Measurements from ENCODE around the gene RASGRP4. TPM values are rescaled to one million over a fixed set of nuclear protein-coding genes. Genes with fewer than 3 reads are reported as not detected.

The RASGRP4 gene
- total RNA-seq, 4 donors from 2014 or later: 3.1 to 11.7 (median 5.3) TPM

DNA sequence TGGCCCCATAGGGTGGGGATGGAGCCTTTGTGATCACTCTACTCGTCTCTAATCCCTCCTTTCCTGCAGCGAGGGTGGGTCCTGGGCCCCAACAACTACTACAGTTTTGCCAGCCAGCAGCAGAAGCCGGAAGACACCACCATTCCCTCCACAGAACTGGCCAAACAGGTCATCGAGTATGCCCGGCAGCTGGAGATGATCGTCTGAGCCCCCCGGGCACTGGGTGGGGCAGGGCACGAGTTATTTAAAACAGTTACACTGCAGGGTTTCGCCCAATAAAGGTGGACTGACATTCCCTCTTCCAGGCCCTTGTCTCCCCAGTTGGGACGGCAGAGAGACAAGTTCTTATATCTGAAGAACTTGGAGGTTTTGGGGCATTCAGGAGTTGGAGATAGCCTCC is 42.8 kb downstream of the RASGRP4 start:
- Histone ChIP-seq H3K4me1 (peaks cover 0 to 25% (median 16%) of the 10 kb centered on the region in 4 donors), H3K27ac (no peak overlapping the region), H3K9me3 (no peaks in the 10 kb centered on the region), H3K4me3 (no peak overlapping the region), H3K36me3 (peaks cover 15 to 78% (median 29%) of the 10 kb centered on the region in 3 donors), H3K27me3 (peaks cover 0 to 14% of the 10 kb centered on the region in 2 donors)
- TF ChIP-seq EP300 (IDR thresholded peaks at IDR 0.05): no peak
- TF ChIP-seq POLR2A (IDR thresholded peaks at IDR 0.05): no peak
- TF ChIP-seq, protein P1, sequence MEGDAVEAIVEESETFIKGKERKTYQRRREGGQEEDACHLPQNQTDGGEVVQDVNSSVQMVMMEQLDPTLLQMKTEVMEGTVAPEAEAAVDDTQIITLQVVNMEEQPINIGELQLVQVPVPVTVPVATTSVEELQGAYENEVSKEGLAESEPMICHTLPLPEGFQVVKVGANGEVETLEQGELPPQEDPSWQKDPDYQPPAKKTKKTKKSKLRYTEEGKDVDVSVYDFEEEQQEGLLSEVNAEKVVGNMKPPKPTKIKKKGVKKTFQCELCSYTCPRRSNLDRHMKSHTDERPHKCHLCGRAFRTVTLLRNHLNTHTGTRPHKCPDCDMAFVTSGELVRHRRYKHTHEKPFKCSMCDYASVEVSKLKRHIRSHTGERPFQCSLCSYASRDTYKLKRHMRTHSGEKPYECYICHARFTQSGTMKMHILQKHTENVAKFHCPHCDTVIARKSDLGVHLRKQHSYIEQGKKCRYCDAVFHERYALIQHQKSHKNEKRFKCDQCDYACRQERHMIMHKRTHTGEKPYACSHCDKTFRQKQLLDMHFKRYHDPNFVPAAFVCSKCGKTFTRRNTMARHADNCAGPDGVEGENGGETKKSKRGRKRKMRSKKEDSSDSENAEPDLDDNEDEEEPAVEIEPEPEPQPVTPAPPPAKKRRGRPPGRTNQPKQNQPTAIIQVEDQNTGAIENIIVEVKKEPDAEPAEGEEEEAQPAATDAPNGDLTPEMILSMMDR (IDR thresholded peaks at IDR 0.05): no peak
- DNase-seq (ENCODE audit: low spot score in 2 of 2): no peak
- WGBS, 2 donors: 83 to 89% methylated on average over 10 of the region's 10 CpGs

DNA sequence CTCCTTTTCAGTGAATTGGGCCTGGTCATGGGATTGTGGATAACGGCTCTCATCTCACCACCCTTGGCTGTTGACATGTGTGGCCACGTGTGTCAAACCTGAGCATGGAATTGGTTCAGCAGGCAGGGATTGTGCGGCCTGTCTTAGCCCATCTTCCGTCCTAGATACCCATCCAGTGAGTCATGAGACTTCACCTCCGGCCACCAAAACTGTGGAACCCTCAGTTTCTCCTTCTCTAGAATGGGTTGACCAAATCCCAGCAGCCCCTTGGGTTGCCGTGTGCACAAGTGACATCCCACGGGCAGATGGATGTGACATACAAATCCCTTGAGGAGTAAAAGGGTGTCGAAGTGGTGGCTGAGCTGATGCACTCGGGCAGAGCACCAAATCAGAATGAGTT is 44.9 kb downstream of the RASGRP4 start:
- Histone ChIP-seq H3K36me3 (peaks cover 15 to 99% (median 29%) of the 10 kb centered on the region in 3 donors), H3K9me3 (no peaks in the 10 kb centered on the region), H3K27ac (no peak overlapping the region), H3K27me3 (peaks cover 0 to 6% of the 10 kb centered on the region in 2 donors), H3K4me1 (peaks cover 0 to 20% (median 7%) of the 10 kb centered on the region in 4 donors), H3K4me3 (no peak overlapping the region)
- TF ChIP-seq, protein P1 (IDR thresholded peaks at IDR 0.05): no peak
- no peak for TF ChIP-seq EP300 (IDR thresholded peaks at IDR 0.05)
- no peak for TF ChIP-seq POLR2A (IDR thresholded peaks at IDR 0.05)
- WGBS, 2 donors: 91 to 93% methylated on average over 9 of the region's 9 CpGs
- DNase-seq (ENCODE audit: low spot score in 2 of 2): no peak

DNA sequence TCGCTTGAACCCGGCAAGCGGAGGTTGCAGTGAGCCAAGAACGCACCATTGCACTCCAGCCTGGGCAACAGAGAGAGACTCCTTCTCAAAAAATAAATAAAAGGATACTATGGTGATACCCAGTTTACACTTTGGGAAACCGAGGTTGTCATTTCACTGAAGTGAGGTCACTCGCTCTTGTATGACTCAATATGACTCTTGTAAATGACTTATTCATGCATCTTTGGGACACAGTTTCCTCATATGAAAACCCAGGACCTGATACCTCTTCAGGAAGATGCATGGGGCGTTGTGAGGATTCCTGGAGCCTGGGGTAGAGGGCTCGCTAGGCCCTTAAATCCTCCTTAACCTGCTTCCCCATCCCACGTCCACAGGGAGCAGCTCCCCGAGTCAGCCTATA is 47.2 kb downstream of the RASGRP4 start:
- Histone ChIP-seq H3K27ac (no peak overlapping the region), H3K4me3 (no peak overlapping the region), H3K36me3 (peaks cover 15 to 79% (median 28%) of the 10 kb centered on the region in 3 donors), H3K4me1 (peaks cover 0 to 25% (median 16%) of the 10 kb centered on the region in 4 donors), H3K9me3 (no peaks in the 10 kb centered on the region), H3K27me3 (no peaks in the 10 kb centered on the region)
- WGBS, 2 donors: 89 to 92% methylated on average over 10 of the region's 10 CpGs
- DNase-seq (ENCODE audit: low spot score in 2 of 2): no peak
- no peak for TF ChIP-seq POLR2A (IDR thresholded peaks at IDR 0.05)
- TF ChIP-seq, protein P1 (IDR thresholded peaks at IDR 0.05): no peak
- no peak for TF ChIP-seq EP300 (IDR thresholded peaks at IDR 0.05)

DNA sequence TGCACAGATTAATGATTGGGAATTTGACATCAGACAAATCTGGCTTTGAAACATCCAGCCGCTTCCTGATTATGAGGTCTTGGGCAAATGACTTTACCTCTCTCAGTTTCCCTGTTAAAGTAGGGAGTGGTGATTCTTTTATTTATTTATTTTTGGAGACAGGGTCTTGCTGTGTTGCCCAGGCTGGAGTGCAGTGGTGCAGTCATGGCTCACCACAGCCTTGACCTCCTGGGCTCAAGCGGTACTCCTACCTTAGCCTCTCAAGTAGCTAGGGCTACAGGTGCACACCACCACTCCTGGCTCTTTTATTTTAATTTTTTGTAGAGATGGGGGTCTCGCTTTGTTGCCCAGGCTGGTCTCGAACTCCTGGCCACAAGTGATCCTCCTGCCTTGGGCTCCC is 49.0 kb downstream of the RASGRP4 start:
- no peak overlapping the region for H3K27ac ChIP-seq
- no peak overlapping the region for H3K4me3 ChIP-seq
- peaks cover 11 to 61% (median 12%) of the 10 kb centered on the region in 3 donors for H3K36me3 ChIP-seq
- 98 to 99% methylated on average over 4 of the region's 4 CpGs for WGBS, 2 donors
- H3K27me3 ChIP-seq: no peaks in the 10 kb centered on the region
- H3K4me1 ChIP-seq: peaks cover 0 to 25% (median 16%) of the 10 kb centered on the region in 4 donors
- DNase-seq (ENCODE audit: low spot score in 2 of 2): no peak
- TF ChIP-seq, protein P1 (IDR thresholded peaks at IDR 0.05): no peak
- no peaks in the 10 kb centered on the region for H3K9me3 ChIP-seq

DNA sequence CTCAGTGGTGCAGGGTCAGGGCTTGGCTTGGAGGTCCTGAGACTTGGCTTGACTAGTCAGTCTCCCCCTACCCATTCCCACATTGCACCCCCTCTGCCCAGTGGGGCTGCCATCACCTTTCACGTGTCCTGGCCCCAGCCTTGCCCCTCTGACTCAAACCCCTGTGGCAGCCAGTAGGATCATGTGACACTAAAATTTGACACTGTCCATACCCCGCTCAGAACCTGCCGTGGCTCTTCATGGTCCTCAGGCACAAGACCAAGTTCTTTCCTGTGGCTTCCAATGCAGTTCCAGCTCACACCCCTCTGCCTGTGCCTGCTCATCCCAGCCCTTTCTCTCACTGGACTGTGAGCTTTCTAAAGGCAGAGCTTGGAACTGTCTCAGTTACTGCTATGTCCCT is 49.4 kb downstream of the RASGRP4 start:
- WGBS, 2 donors: 67 to 77% methylated on average over 3 of the region's 3 CpGs
- H3K27ac ChIP-seq: no peak overlapping the region
- DNase-seq (ENCODE audit: low spot score in 2 of 2): no peak
- no peaks in the 10 kb centered on the region for H3K27me3 ChIP-seq
- H3K4me3 ChIP-seq: no peak overlapping the region
- H3K4me1 ChIP-seq: peaks cover 0 to 25% (median 16%) of the 10 kb centered on the region in 4 donors
- H3K36me3 ChIP-seq: peaks cover 6 to 56% (median 7%) of the 10 kb centered on the region in 3 donors
- TF ChIP-seq, protein P1 (IDR thresholded peaks at IDR 0.05): no peak
- no peak for TF ChIP-seq POLR2A (IDR thresholded peaks at IDR 0.05)
- TF ChIP-seq EP300 (IDR thresholded peaks at IDR 0.05): no peak
- no peaks in the 10 kb centered on the region for H3K9me3 ChIP-seq

Measured in tibial nerve (tissue), 4 donors.